HFFc6 (cell line): Measurements from ENCODE around the gene MGAT5. TPM values are rescaled to one million over a fixed set of nuclear protein-coding genes. Genes with fewer than 3 reads are reported as not detected.

Experiments used
- DNase-seq: peaks from one replicate; pipeline ENCODE4 v3.0.0-alpha.2; 2018
- H3K27ac Mint-ChIP-seq: 2 replicates; pipeline ENCODE4 v1.8.0; 2020; ENCODE audit warnings: mild to moderate bottlenecking, mixed read lengths
- H3K27me3 Mint-ChIP-seq: 2 replicates; pipeline ENCODE4 v1.8.0; 2021; ENCODE audit warnings: mild to moderate bottlenecking, moderate library complexity, mixed read lengths; ENCODE audit not compliant: insufficient read depth
- H3K36me3 Mint-ChIP-seq: 2 replicates; pipeline ENCODE4 v1.8.0; 2021; ENCODE audit warnings: low read depth, mixed read lengths
- H3K4me1 Mint-ChIP-seq: 2 replicates; pipeline ENCODE4 v1.8.0; 2020; ENCODE audit warnings: low read depth, mixed read lengths
- H3K4me3 Mint-ChIP-seq: 2 replicates; pipeline ENCODE4 v1.8.0; 2020; ENCODE audit warnings: mild to moderate bottlenecking, moderate library complexity, mixed read lengths
- H3K9me3 Mint-ChIP-seq: 2 replicates; pipeline ENCODE4 v1.8.0; 2020; ENCODE audit warnings: mild to moderate bottlenecking, mixed read lengths
- CTCF ChIP-seq: fragments of 200-600 bp; sonication (generic); IDR thresholded peaks from 2 replicates; pipeline ENCODE4 v1.5.0; 2021; ENCODE audit warnings: antibody characterized with exemption, mild to moderate bottlenecking
- total RNA-seq, 6 experiments: library from RNA; stranded (reverse); fragmentation: NEBNext Ultra II Directional; extraction: Animal tissue kit (Norgen Biotek cat#: 25700); gene quantifications; 2 replicates in 1 of 6; 3 replicates in 5 of 6; pipeline ENCODE4 v1.2.3, GENCODE V29; 2021

MGAT5 gene
- total RNA-seq, 6 experiments from 2014 or later = 104 to 129 (median 113) TPM

GRCh38 chr2:134493797-134494196 lies 239.9 kb downstream of the MGAT5 start:
- no peaks in the 10 kb centered on the region for H3K9me3 Mint-ChIP-seq
- no peak overlapping the region for H3K4me3 Mint-ChIP-seq
- TF ChIP-seq CTCF = no peak
- no peaks in the 10 kb centered on the region for H3K36me3 Mint-ChIP-seq
- no peak overlapping the region for H3K27ac Mint-ChIP-seq
- no peaks in the 10 kb centered on the region for H3K4me1 Mint-ChIP-seq
- DNase-seq = no peak
- H3K27me3 Mint-ChIP-seq = peaks cover 24% of the 10 kb centered on the region

GRCh38 chr2:134498654-134499053 lies 244.8 kb downstream of the MGAT5 start:
- no peak for TF ChIP-seq CTCF
- Mint-ChIP-seq H3K27me3 (peaks cover 22% of the 10 kb centered on the region), H3K4me3 (no peak overlapping the region), H3K36me3 (no peaks in the 10 kb centered on the region), H3K4me1 (no peaks in the 10 kb centered on the region), H3K27ac (no peak overlapping the region), H3K9me3 (no peaks in the 10 kb centered on the region)
- no peak for DNase-seq

DNA sequence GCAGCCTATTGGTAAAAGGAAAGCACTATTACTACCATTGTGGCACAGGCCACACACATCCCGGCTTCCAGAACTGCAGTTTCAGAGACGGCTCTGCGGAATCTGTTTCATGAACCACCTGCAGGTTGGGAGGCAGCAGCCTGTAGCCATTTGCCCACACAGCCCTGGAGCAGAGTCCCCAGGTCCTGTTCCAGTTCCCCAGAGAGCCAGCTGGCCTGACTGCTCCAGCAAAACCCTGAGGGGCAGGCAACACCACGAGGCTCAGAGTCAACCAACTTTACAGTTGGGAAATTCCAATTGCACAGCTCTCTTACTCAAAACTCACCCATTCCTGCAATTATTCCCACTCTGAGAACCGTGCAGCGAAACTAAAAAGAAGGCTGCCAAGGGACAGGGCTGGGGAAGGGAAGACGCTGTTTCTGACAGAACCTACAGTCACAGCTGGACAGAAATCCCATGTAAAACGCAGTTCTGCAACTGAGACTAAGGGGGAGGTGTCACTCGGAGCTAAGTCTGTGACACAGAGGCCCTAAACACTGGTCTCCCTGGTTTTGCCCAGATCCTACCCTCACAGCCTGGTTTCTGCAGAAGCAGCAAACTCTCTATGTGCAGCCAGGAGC lies 245.5 kb downstream of the MGAT5 start:
- no peak overlapping the region for H3K27ac Mint-ChIP-seq
- no peaks in the 10 kb centered on the region for H3K4me1 Mint-ChIP-seq
- H3K27me3 Mint-ChIP-seq = peaks cover 22% of the 10 kb centered on the region
- H3K4me3 Mint-ChIP-seq = no peak overlapping the region
- H3K9me3 Mint-ChIP-seq = no peaks in the 10 kb centered on the region
- TF ChIP-seq CTCF = no peak
- no peaks in the 10 kb centered on the region for H3K36me3 Mint-ChIP-seq
- no peak for DNase-seq

GRCh38 chr2:134500211-134500935 lies 246.5 kb downstream of the MGAT5 start:
- no peaks in the 10 kb centered on the region for H3K9me3 Mint-ChIP-seq
- H3K27me3 Mint-ChIP-seq = peaks cover 22% of the 10 kb centered on the region
- H3K27ac Mint-ChIP-seq = no peak overlapping the region
- no peaks in the 10 kb centered on the region for H3K36me3 Mint-ChIP-seq
- no peak for DNase-seq
- H3K4me3 Mint-ChIP-seq = no peak overlapping the region
- H3K4me1 Mint-ChIP-seq = no peaks in the 10 kb centered on the region
- TF ChIP-seq CTCF = no peak

GRCh38 chr2:134501476-134502091 lies 247.7 kb downstream of the MGAT5 start:
- H3K27ac Mint-ChIP-seq = no peak overlapping the region
- no peaks in the 10 kb centered on the region for H3K4me1 Mint-ChIP-seq
- no peaks in the 10 kb centered on the region for H3K9me3 Mint-ChIP-seq
- H3K4me3 Mint-ChIP-seq = no peak overlapping the region
- DNase-seq = no peak
- H3K36me3 Mint-ChIP-seq = no peaks in the 10 kb centered on the region
- peaks cover 23% of the 10 kb centered on the region for H3K27me3 Mint-ChIP-seq
- TF ChIP-seq CTCF = no peak
